Fibroblast of the conjunctiva (primary cell): ENCODE measurements around the gene CCDC81.
"Not testable (repeated sequence)": the region's sequence is repeated elsewhere in the genome, so short reads cannot be mapped to it uniquely, and the experiment has no call there.

ENCODE experiments used
- DNase-seq: peaks from one replicate; pipeline ENCODE4 v3.0.0-alpha.2; 2010; ENCODE audit warnings: low read depth

The CCDC81 gene

DNA sequence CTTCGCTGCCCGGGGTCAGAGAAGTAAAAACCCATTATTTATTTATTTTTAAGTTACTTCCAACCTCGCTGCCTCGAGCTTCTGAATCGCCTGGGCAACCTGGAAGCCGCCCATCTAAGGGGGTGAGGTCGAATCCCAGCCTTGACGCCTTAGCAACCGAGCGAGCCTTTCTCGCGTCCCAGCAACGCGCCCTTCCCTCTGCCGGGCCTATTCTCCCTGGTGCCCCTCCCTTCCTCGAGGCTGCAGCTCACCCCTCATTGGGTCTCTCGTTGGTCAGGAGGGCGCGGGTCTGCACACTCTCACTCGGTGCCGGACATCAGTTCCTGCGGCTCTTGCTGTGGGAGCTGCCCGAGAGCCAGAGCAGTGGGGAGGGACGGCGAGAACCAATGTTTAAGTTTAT lies at the start of gene CCDC81:
Gene CCDC81, plus strand, starts transcription at position 302 of the 400 bp plus-strand sequence. CDS start 277 bp downstream, outside the sequence.
- DNase-seq, result no peak

DNA sequence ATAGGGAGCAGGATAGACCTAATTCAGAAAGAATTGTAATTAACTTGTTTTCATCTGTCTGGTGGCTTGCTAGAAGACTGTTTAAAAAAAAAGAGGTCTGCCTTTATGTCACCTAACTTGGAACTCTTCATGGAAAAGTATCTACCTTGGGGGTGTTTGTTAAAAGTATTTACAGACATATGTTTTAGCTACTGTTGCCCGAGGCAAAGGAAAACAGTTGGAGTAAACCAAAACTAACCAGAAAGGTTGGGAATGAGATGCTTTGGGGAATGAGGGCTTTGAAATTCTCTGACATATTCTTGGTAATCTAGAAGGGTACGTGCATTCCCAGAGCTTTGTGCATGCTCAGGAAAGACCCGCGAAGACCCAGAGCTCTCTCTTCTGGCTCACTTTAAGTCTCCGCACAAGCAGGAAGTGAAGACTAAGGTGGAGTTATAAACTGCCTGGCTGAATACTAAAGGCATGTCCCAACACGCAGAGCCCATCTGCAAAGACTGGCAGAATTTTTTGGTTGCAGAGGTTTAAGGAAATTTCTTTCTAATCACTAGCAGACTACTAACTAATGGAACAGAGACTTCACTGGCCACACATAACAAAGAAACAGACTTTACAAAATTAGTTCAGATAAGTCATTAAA lies 39.4 kb upstream of the CCDC81 start:
- no peak for DNase-seq

GRCh38 chr11:86337227-86337626 lies 37.5 kb upstream of the CCDC81 start:
- no peak for DNase-seq

DNA sequence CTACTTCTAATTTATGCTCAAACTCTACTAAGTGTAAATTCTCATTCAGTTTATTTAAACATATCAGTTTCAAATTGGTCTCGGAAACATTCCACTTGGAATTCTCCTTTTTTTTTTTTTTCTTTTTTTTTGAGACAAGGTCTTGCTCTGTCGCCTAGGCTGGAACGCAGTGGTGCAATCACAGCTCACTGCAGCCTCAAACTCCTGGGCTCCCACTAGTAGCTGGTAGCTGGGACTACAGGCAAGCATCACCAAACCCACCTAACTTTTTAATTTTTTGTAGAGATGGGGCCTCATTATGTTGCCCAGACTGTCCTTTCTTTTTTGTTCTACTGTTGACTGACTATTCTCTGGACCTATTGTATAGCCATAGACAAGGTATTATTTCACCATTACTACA lies 33.3 kb upstream of the CCDC81 start:
- DNase-seq, result no peak

GRCh38 chr11:86346513-86346912 lies 28.2 kb upstream of the CCDC81 start:
- DNase-seq, result no peak

DNA sequence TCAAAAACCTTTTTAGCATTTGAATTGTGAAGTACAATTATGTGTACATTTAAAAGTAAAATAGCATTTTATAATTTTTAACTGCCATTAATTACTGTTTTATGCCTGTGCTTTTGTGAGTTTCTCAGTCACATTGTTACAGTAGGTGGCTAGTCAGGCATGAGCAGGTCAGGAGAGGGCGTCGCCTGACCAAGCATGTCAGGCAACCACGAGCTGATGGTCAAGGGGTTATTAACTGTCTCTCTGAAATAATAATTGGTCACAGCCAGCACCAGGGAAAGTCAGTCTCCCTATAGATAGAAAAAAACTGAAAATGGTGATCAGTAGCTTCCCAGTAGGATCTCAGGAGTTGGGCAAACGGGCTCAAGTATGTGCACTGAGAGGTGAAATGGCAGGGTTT lies 19.4 kb upstream of the CCDC81 start:
- no peak for DNase-seq

- DNase-seq, result not testable (repeated sequence)
These were observed 17.3 kb upstream of the CCDC81 start for GRCh38 chr11:86357412-86357811.

DNA sequence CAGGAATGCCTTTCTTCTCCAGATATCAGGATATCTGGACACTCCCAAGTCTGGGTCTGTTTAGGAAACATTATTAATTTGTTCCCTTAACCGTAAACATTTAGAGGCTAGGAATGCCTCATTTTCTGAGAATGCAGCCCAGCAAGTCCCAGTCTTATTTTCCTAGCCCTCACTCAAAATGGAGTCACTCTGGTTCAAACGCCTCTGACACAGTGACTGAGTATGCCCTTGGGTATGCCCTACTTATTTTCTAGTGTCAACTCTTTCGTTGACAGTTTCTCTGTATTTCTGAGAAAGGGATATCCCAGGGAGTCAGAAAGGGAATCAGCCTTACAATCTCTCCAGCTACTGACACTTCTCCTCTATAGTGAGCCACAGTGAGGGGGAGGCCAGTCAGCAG lies 16.0 kb upstream of the CCDC81 start:
- DNase-seq, result no peak

DNA sequence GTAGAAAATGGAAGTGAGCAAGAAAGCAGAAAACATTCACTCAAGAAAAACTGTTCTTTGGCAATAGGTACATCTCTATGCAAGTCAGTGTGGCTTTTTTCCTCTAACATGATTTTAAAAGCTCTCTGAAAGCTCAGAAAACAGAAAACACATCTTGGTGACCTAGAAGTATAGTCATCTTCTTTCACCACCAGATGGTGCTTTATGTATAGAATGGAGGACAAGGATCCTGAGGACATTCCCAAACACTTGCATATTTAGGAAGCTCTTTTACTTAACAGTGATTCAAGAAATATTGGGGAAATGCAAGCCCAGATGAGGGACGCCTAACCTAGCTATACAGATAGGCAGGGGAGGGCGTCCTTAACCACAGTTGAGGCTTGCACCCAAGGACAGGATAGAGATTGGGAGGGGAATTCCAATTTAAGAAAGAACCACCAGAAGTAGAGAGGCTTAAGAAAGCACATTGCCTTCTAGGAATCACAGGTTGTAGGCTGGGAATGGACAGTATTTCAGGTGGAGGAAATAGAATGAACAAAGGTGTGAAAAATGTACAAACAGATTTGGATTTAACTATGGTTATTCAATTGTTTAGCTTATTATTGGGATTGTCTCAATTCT lies 13.8 kb upstream of the CCDC81 start:
- DNase-seq, result peak; percentile 27

- no peak for DNase-seq
These were observed 11.3 kb upstream of the CCDC81 start for GRCh38 chr11:86363424-86363823.

- DNase-seq, result peak; percentile 33
These were observed 9.1 kb upstream of the CCDC81 start for GRCh38 chr11:86365546-86365945.

DNA sequence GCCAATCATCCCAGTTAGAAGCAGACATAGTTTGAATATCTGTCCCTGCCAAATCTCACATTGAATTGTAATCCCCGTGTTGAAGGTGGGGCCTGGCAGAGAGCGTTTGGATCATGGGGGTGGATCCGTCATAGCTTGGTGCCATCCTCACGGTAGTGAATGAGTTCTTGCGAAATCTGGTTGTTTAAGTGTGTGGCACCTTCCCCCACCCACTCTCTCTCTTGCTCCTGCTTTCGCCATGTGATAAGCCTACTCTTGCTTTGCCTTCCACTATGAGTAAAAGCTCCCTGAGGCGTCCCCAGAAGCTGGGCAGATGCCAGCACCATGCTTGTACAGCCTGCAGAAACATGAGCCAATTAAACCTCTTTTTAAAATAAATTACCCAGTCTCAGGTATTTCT lies 5.0 kb upstream of the CCDC81 start:
- DNase-seq, result no peak

GRCh38 chr11:86370171-86370570 lies 4.5 kb upstream of the CCDC81 start:
- DNase-seq, result no peak

GRCh38 chr11:86370922-86371594 lies 3.6 kb upstream of the CCDC81 start:
- DNase-seq, result peak; percentile 9

DNA sequence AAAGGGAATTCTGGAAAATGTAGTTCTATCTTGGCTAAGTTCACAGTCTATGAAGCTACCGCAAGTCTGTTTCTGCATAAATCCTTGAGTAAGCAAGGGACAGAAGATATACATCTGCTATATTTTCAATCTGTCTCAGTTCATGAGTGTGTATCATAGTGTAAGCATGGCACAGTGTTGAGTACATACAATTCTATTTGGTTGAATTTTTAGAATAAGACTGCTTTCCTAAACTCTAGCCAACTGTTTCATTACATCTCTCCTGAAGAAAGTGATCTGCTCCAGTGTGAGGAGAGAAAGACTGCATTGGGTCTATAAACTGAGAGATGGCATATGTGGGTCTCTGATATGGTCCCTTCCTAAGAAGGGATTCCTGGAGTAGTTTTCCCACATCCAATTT lies 2.6 kb upstream of the CCDC81 start:
- DNase-seq, result no peak

DNA sequence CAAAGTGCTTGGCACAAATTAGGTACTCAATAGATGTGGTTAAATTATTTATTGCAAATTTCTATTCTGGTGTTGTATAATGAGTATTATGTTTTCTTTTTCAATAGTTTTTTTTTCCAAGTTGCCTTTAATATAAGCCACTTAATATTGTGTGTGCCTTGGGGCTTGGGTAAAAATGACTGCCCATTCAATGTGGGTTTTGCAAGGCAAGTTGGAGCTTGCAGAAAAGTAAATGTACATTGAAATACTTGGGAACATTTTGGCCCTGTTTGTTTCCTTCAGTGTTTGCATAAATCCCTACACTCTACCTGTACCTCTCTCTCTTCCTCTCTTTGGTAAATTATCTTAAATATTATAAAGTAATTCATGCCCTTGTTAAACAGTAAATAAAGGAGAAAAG lies 2.1 kb upstream of the CCDC81 start:
- DNase-seq, result no peak

- DNase-seq, result no peak
These were observed 618 bp upstream of the CCDC81 start for GRCh38 chr11:86374069-86374468.

GRCh38 chr11:86377972-86378371 lies 3.3 kb downstream of the CCDC81 start:
- DNase-seq, result no peak

DNA sequence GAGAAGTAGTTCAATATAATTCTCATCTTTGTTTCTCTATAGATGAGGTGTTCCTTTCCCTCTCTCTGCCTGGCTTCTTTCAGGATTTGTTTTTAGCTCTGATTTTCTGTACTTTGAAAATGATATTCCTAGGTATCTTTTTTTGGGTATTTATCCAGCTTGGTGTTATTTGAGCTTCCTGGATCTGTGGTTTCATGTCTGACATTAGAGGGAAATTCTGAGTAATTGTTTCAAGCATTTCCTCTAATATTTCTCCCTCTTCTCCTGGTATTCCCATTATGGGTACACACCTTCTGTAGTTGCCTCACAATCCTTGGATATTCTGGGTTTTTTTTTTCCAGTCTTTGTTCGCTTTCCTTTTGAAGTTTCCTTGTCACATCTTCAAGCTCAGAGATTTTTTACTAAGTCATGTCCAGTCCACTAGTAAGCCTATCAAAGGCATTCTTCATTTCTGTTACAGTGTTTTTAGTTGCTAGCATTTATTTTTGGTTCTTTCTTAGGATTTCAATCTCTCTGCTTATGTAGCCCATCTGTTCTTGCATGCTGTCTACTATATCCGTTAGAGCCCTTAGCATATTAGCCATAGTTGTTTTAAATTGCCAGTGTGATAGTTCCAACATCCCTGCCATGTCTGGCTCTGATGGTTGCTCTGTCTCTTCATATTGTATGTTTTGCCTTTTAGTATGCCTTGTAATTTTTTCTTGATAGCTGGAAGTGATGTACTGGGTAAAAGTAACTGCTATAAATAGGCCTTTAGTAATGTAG lies 5.8 kb downstream of the CCDC81 start:
- no peak for DNase-seq

DNA sequence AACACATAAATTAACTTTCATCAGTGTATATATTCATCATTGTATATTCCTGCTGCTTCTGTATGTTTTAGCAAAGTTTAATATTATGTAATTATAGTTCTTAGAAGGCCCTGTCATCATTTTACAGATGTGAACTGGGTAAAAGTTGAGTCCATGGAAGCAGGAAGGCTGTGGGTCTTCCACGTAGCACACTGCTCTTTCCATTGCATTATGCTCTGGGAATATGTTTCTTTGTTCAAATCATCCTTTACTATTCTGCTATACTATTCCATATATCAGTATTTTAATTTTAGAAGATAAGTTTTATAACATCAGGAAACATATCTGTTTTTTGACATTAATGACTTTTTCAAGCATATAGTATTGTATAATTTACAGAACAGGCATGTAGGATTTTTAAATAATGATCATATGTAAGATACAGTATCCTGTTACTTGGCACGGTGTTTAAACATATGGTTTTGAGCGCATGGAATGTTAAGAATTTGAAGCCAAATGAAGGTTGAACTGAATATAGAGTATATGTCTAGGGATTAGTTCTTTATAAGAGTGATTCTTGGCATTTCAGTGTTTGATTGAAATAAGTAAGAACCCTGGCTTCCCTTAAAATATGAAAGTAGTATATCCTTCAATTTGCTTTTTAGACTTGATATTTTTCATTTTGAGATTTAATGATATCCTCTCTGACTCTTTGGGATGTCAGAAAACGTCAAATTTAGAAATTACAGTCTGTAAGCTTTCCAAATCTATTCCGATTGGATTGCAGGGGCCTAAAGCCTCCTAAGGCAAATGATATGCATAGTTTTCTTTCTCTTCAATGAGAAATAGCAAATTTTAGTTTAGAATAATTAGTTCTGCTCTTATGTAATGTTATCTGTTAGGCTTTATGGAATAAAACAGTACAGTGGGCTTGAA lies 8.6 kb downstream of the CCDC81 start:
- no peak for DNase-seq

GRCh38 chr11:86386283-86386682 lies 11.6 kb downstream of the CCDC81 start:
- no peak for DNase-seq

DNA sequence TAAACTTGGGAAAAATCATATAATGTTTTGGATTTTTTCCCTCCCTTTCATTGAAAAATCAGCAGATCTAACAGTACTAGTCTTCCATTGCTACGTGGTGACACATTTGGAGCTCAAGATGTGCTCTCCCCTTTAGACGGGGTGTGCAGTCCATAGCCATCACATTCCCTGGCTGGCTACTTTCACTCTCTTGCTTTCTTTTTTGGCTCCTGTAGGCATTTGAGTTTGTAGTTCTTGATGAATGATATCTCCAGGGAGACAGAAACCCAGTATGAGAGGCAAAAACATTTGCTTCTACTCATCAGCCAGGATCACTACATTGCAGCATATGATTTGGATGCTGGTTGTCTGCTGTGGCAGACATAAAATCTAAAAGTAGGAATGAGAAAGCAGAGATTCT lies 12.1 kb downstream of the CCDC81 start:
- DNase-seq, result peak; percentile 6
